SK-N-MC (cell line): ENCODE results near the gene FAM221B.

Source experiments
- EZH2 ChIP-seq: fragments of 200-600 bp; sonication (generic); IDR thresholded peaks from one replicate; pipeline ENCODE4 v1.6.1; 2017; ENCODE audit warnings: antibody characterized with exemption
- POLR2AphosphoS5 ChIP-seq: IDR thresholded peaks from 2 replicates; pipeline ENCODE4 v1.6.1; 2012; ENCODE audit warnings: mild to moderate bottlenecking, low read depth, low read length, borderline replicate concordance

DNA sequence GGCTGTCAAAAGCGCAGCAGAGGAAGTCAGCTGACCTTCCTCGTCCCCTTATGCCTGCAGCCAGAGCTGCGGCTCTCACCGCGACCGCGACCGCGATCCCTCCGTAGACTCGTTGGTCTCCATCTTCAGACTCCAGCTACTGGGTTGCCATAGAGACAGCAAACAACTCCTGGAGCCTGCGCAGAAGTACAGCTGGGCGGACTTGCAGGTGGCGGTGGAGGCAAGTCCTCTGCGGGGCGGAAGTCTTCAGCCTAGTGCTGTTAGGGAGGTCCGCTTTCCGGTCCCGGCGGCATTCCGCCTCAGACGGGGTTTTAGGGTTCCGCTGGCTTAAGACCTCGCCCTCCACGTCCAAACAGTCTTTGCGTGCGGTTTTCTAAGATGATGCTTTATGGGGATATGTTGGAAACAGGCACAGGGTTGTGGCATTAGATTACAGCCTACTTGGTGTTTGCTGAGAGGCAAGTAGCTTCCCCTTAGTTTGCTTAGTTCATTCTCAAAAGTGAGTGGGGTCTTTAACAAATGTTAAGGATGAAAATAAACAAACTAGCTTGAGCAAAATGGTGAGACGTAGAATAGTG lies 16.4 kb downstream of the FAM221B start, which contains the start of gene SPAG8:
- TF ChIP-seq EZH2 (no peak), POLR2AphosphoS5 (peak; percentile 60)
